Activated CD8-positive, alpha-beta memory T cell treated with anti-CD3 and anti-CD28 coated beads, Interleukin-2, amount 50 U/mL, for 48 hours (primary cell): ENCODE data around the gene ATP5MK.
A peak's percentile ranks its signal among the peaks of the same experiment; 100 is the strongest.
"Not testable (repeated sequence)": the region's sequence is repeated elsewhere in the genome, so short reads cannot be mapped to it uniquely, and the experiment has no call there.

ENCODE experiments used
- DNase-seq: peaks from one replicate; pipeline ENCODE4 v3.0.0-alpha.2; 2020

ATP5MK gene

GRCh38 chr10:103395754-103396066 is 565 bp downstream of the ATP5MK start:
- no peak for DNase-seq

- no peak for DNase-seq
Observed at GRCh38 chr10:103394180-103394579, 2.1 kb downstream of the ATP5MK start.

- DNase-seq, result no peak
Observed at GRCh38 chr10:103382769-103383168, 13.5 kb downstream of the ATP5MK start.

GRCh38 chr10:103374263-103374662 is 22.0 kb downstream of the ATP5MK start:
- no peak for DNase-seq

- DNase-seq, result no peak
Observed at GRCh38 chr10:103373544-103373943, 22.7 kb downstream of the ATP5MK start.

GRCh38 chr10:103367782-103368518 is 28.3 kb downstream of the ATP5MK start, which contains the start of gene TAF5:
Gene TAF5 (plus strand): TSS chr10:103367976. CDS start chr10:103367990, 14 bp downstream.
- DNase-seq, result peak; percentile 90

- no peak for DNase-seq
Observed at GRCh38 chr10:103367379-103367781, 28.9 kb downstream of the ATP5MK start.

- DNase-seq, result not testable (repeated sequence)
Observed at GRCh38 chr10:103360791-103361190, 35.5 kb downstream of the ATP5MK start.

GRCh38 chr10:103359493-103359892 is 36.8 kb downstream of the ATP5MK start:
- DNase-seq, result not testable (repeated sequence)

GRCh38 chr10:103355906-103356599 is 40.2 kb downstream of the ATP5MK start:
- no peak for DNase-seq

- DNase-seq, result not testable (repeated sequence)
Observed at GRCh38 chr10:103354567-103354966, 41.7 kb downstream of the ATP5MK start.

- no peak for DNase-seq
Observed at GRCh38 chr10:103353281-103353680, 43.0 kb downstream of the ATP5MK start.

GRCh38 chr10:103350517-103351260 is 45.6 kb downstream of the ATP5MK start, which contains the start of gene PCGF6:
Gene PCGF6 (minus strand): TSS chr10:103351140. CDS start chr10:103351066, 74 bp downstream.
- peak; percentile 92 for DNase-seq

GRCh38 chr10:103350175-103350516 is 46.1 kb downstream of the ATP5MK start:
- no peak for DNase-seq
